GM11168 (cell line): Measurements from ENCODE around the gene PTH2R.
"Not testable (repeated sequence)": the region's sequence is repeated elsewhere in the genome, so short reads cannot be mapped to it uniquely, and the experiment has no call there.

Experiments
- in situ Hi-C: fragments of 300-500 bp; cut with MboI; formaldehyde crosslinking; loops from one replicate; pipeline ENCODE4 v1.12.0; 2022; ENCODE audit warnings: low sequenced_read_pairs; ENCODE audit not compliant: unreplicated experiment

Gene PTH2R

GRCh38 chr2:208479342-208479741 is 72.8 kb downstream of the PTH2R start:
- in situ Hi-C loops, result no loop called here

DNA sequence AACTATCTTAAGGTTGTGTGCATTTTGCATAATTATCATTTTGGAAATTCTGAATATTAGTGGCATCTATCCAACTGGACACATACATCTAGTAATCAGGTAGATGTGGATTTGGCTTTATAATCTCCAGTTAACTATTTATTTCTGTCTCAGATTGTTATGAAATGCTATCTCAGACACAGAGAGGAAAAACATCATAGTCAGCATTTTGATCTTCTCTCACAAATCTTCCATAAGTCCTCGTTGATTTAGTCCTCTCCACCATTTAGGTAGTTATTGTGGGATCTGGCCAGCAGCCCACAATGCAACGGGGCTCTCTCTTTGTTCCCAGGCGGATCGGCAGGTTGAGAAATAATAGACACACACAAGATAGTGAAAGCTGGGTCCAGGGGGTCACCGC is 75.4 kb downstream of the PTH2R start:
- in situ Hi-C loops, result not testable (repeated sequence)

GRCh38 chr2:208482453-208483015 is 75.9 kb downstream of the PTH2R start:
- in situ Hi-C loops, result not testable (repeated sequence)

GRCh38 chr2:208485390-208485789 is 78.8 kb downstream of the PTH2R start:
- in situ Hi-C loops, result no loop called here

DNA sequence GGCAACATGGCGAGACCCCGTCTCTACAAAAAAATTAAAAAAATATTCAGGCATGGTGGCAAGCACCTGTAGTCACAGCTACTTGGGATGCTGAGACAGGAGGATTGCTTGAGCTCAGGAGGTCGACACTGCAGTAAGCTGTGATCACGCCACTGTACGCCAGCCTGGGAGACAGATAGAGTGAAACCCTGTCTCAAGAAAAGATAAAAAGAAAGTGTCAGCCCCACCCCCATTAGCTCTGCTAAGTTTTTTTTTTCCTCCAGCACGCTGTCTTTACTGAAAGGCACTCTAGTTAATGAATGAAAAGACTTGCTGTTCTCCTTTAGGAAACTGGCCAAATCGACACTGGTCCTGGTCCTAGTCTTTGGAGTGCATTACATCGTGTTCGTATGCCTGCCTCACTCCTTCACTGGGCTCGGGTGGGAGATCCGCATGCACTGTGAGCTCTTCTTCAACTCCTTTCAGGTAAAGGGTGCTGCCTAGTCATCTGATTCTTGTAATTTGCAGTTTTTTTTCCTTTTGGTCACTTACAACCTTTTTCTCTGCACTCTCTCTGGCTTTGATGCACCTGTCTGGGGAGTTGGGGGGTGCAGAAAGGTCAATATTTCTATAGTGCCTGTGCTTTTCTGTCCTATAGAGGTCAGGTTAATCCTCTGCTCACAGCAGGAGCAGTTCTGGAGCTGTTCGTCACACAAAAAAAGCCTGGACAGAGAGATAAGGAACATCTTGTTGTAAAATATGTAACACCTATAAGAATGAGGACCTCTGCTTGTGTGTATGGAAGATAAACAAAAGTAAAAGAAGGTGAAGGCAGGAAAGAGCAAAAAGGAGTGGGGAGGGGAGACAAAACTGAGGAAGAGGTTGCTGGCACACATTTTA is 82.3 kb downstream of the PTH2R start:
- in situ Hi-C loops, result no loop called here

DNA sequence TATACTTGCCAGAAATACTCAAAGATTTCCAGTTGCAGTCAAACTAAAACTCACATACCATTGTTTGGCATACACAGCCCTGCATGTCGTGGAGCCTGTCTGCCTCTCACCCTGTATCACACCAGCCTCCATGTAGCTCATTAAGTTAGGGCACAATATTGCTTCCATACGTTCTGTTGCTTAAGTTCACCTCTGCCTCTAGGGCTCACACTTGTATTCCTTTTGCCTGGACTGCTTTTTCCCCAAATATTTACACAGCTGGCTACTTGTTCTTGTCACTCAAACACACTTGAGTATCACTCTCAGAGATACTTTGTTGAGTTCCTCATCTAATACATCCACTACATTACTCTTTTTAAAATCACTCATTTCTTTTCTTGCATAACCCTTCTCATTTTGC is 83.1 kb downstream of the PTH2R start:
- in situ Hi-C loops, result no loop called here

GRCh38 chr2:208490492-208490891 is 83.9 kb downstream of the PTH2R start:
- in situ Hi-C loops, result no loop called here

DNA sequence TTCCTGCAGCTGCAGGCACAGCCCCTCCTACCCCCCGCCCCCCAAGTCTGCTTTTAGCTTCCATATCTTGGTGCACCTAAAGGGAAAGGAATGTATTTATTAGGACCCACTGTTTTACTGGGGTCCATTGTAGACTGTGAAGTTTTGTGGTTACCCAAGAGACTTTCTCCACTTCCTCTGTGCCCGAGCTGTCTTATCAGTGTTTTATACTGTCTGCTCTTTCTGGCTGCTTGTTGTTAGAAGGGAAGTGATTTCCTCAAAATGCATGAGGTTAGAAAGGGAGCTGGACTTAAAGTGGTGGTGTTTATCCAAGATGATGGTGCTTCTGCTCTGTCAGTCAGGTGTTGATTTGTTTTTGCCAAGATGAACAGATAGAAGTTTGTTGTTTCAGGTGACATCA is 85.0 kb downstream of the PTH2R start:
- in situ Hi-C loops, result no loop called here

GRCh38 chr2:208492069-208492468 is 85.5 kb downstream of the PTH2R start:
- in situ Hi-C loops, result no loop called here

- in situ Hi-C loops, result no loop called here
Measured at GRCh38 chr2:208493186-208493585, 86.6 kb downstream of the PTH2R start.

- in situ Hi-C loops, result no loop called here
Measured at GRCh38 chr2:208496129-208496528, 89.5 kb downstream of the PTH2R start.

DNA sequence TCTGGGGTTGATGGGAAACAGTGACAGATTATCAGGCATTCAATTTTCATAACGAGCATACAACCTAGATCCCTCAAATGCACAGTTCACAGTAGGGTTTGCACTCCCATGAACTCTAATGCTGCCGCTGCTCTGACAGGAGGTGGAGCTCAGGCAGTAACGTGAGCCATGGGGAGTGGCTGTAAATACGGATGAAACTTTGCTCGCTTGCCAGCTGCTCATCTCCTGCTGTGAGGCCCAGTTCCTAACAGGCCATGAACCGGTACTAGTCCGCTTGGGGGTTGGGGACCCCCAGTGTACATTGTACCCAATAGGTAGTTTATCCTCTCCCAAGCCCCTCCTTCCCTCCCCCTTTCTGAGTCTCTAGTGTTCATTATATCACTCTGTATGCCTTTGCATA is 94.6 kb downstream of the PTH2R start:
- in situ Hi-C loops, result no loop called here

GRCh38 chr2:208502288-208502687 is 95.7 kb downstream of the PTH2R start:
- in situ Hi-C loops, result no loop called here

DNA sequence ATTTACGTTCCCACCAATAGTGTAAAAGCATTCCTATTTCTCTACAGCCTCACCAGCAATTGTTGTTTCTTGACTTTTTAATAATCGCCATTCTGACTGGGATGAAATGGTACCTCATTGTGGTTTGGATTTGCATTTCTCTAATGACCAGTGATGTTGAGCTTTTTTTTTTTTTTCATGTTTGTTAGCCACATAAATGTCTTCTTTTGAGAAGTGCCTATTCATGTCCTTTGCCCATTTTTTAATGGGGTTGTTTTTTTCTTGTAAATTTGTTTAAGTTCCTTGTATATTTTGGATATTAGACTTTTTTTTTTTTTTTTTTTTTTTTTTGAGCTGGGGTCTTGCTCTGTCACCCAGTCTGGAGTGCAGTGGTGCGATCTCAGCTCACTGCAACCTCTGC is 98.8 kb downstream of the PTH2R start:
- in situ Hi-C loops, result not testable (repeated sequence)

DNA sequence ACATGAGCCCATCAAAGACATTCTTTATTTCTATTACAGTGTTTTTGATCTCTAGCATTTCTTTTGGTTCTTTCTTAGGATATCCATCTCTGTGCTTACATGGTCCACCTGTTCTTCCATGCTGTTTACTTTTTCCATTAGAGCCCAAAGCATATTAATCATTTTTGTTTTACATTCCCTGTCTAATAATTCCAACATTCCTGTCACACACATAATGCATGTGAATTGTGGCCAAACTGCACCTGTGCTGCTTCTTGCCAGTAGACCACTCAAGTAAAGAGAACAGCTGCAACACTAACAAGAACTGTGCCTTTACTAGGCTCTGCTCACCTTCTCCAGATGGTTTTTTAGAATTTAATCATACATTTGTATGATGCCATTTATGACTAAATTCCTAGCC is 103.0 kb downstream of the PTH2R start:
- in situ Hi-C loops, result no loop called here

GRCh38 chr2:208511016-208511415 is 104.4 kb downstream of the PTH2R start:
- in situ Hi-C loops, result no loop called here

DNA sequence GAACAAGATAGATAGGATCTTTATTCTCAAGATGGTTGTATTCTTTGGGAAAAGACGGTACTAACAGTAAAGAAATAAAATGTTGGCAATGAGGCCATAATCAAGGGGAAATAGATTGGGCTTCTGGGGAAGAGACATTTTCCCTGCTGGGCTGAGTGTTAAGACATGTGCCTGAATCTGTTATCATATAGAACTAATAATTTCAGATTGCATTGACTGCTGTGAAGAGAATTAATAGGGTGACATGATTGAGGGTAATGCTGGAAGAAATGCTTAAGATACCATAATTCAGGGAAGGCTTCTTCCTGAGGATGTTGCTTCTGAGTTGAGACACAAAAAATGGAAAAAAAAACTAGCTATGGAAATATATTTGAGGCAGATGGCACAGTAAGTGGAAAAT is 105.0 kb downstream of the PTH2R start:
- in situ Hi-C loops, result no loop called here

GRCh38 chr2:208515099-208515498 is 108.5 kb downstream of the PTH2R start:
- in situ Hi-C loops, result no loop called here

GRCh38 chr2:208523069-208523468 is 116.5 kb downstream of the PTH2R start:
- in situ Hi-C loops, result not testable (repeated sequence)

DNA sequence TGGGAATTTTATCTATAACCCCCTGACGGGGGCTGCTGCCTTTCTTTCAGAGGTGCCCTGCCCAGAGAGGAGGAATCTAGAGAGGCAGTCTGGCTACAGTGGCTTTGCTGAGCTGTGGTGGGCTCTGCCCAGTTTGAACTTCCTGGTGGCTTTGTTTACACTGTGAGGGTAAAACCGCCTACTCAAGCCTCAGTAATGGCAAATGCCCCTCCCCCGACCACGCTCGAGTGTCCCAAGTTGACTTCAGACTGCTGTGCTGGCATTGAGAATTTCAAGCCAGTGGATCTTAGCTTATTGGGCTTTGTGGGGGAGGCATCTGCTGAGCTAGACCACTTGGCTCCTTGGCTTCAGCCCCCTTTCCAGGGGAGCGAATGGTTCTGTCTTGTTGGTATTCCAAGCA is 118.6 kb downstream of the PTH2R start:
- in situ Hi-C loops, result not testable (repeated sequence)

DNA sequence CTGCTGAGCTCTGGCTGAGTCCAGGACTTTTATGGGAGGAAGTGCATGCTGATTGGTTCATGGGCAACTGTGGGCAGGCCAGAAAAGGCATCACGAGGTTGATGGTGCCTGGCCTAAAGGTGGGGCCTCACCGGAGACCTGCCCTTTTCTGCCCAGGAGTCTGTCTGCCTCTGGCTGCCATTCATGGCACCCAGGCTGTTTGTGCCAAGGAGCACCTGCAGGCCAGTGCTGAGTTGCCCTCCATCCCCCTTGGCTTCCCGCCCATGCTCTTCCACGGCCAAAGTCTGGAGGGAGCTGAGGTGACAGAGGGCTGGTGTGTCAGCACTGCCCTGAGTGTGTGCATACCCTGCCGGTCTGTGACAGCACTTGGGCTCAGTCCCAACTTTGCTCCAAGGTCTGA is 123.2 kb downstream of the PTH2R start:
- in situ Hi-C loops, result no loop called here

DNA sequence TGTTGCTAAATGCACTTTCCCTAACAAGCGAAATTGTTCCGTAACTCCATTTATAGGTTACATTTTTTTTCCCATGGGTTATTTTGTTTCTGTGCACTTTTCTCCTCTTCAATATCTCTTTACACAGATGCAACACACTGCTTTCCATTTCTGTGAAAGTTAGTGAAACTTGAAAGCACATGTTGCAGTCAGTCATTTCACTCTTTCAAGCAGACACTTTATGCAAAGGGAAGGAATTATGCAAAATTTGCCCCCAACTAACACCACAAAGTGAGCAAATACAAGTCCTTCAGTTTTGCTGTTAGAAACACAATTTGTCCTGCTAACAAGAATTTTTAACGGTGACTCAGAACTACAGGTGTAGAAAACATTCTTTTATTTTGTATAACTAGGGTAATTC is 124.8 kb downstream of the PTH2R start:
- in situ Hi-C loops, result no loop called here
